Putamen (tissue), 1 donor: ENCODE results near the gene GPR157.

Experiments used
- DNase-seq: peaks from one replicate; pipeline ENCODE4 v3.0.0-alpha.2; 2016; ENCODE audit warnings: low spot score

The GPR157 gene

GRCh38 chr1:9061252-9061960 lies 67.5 kb downstream of the GPR157 start:
- no peak for DNase-seq

GRCh38 chr1:9059891-9060744 lies 68.8 kb downstream of the GPR157 start:
- DNase-seq, result no peak

- DNase-seq, result no peak
Observed at GRCh38 chr1:9058465-9058864, 70.4 kb downstream of the GPR157 start.

- no peak for DNase-seq
Observed at GRCh38 chr1:9057851-9058250, 71.1 kb downstream of the GPR157 start.

- no peak for DNase-seq
Observed at GRCh38 chr1:9052272-9053049, 76.4 kb downstream of the GPR157 start.

- no peak for DNase-seq
Observed at GRCh38 chr1:9051379-9051778, 77.5 kb downstream of the GPR157 start.

GRCh38 chr1:9050803-9051202 lies 78.1 kb downstream of the GPR157 start:
- DNase-seq, result no peak
